Measurements from ENCODE around the gene MPI.
A peak's percentile ranks its signal among the peaks of the same experiment; 100 is the strongest.

MPI gene

GRCh38 chr15:74844319-74845207 is 45.3 kb upstream of the MPI start:
- H3K27me3 ChIP-seq (ENCODE audit: insufficient read depth, insufficient read length), result no peaks in the 10 kb centered on the region
- TF ChIP-seq YY1 (IDR thresholded peaks at IDR 0.05; ENCODE audit: insufficient read depth, insufficient read length) (no peak), ZNF274 (IDR thresholded peaks at IDR 0.05; ENCODE audit: low read depth, low read length) (no peak), SUZ12 (IDR thresholded peaks at IDR 0.05; ENCODE audit: extremely low read depth, insufficient read depth, insufficient read length) (no peak)
- no peak for DNase-seq (ENCODE audit: low read depth, low spot score)
- peaks cover 55% of the 10 kb centered on the region for H3K36me3 ChIP-seq (ENCODE audit: insufficient read depth, insufficient read length, low read length)
- peaks cover 30% of the 10 kb centered on the region for H3K4me1 ChIP-seq (ENCODE audit: insufficient read depth, insufficient read length)
- no peaks in the 10 kb centered on the region for H3K9me3 ChIP-seq (ENCODE audit: insufficient read depth, low read length)
- no peak overlapping the region for H3K4me3 ChIP-seq (ENCODE audit: insufficient read length, low read depth)
- H3K9ac ChIP-seq (ENCODE audit: insufficient read length, low read depth), result peak overlapping the region; percentile 91

- no peak overlapping the region for H3K4me3 ChIP-seq (ENCODE audit: insufficient read length, low read depth)
- H3K36me3 ChIP-seq (ENCODE audit: insufficient read depth, insufficient read length, low read length), result peaks cover 57% of the 10 kb centered on the region
- no peaks in the 10 kb centered on the region for H3K9me3 ChIP-seq (ENCODE audit: insufficient read depth, low read length)
- H3K9ac ChIP-seq (ENCODE audit: insufficient read length, low read depth), result no peak overlapping the region
- no peak for DNase-seq (ENCODE audit: low read depth, low spot score)
- H3K27me3 ChIP-seq (ENCODE audit: insufficient read depth, insufficient read length), result no peaks in the 10 kb centered on the region
- TF ChIP-seq SUZ12 (IDR thresholded peaks at IDR 0.05; ENCODE audit: extremely low read depth, insufficient read depth, insufficient read length), result no peak
- TF ChIP-seq YY1 (IDR thresholded peaks at IDR 0.05; ENCODE audit: insufficient read depth, insufficient read length), result no peak
- TF ChIP-seq ZNF274 (IDR thresholded peaks at IDR 0.05; ENCODE audit: low read depth, low read length), result no peak
- H3K4me1 ChIP-seq (ENCODE audit: insufficient read depth, insufficient read length), result peaks cover 24% of the 10 kb centered on the region
Measured at GRCh38 chr15:74845208-74845568, 44.7 kb upstream of the MPI start.

- Histone ChIP-seq H3K4me3 (ENCODE audit: insufficient read length, low read depth) (no peak overlapping the region), H3K4me1 (ENCODE audit: insufficient read depth, insufficient read length) (peaks cover 20% of the 10 kb centered on the region), H3K27me3 (ENCODE audit: insufficient read depth, insufficient read length) (no peaks in the 10 kb centered on the region), H3K9ac (ENCODE audit: insufficient read length, low read depth) (no peak overlapping the region), H3K9me3 (ENCODE audit: insufficient read depth, low read length) (no peaks in the 10 kb centered on the region), H3K36me3 (ENCODE audit: insufficient read depth, insufficient read length, low read length) (peaks cover 58% of the 10 kb centered on the region)
- DNase-seq (ENCODE audit: low read depth, low spot score), result no peak
- no peak for TF ChIP-seq SUZ12 (IDR thresholded peaks at IDR 0.05; ENCODE audit: extremely low read depth, insufficient read depth, insufficient read length)
- no peak for TF ChIP-seq YY1 (IDR thresholded peaks at IDR 0.05; ENCODE audit: insufficient read depth, insufficient read length)
Measured at GRCh38 chr15:74845581-74845980, 44.3 kb upstream of the MPI start.

- Histone ChIP-seq H3K4me1 (ENCODE audit: insufficient read depth, insufficient read length) (peaks cover 8% of the 10 kb centered on the region), H3K27me3 (ENCODE audit: insufficient read depth, insufficient read length) (no peaks in the 10 kb centered on the region), H3K9ac (ENCODE audit: insufficient read length, low read depth) (no peak overlapping the region), H3K9me3 (ENCODE audit: insufficient read depth, low read length) (no peaks in the 10 kb centered on the region), H3K36me3 (ENCODE audit: insufficient read depth, insufficient read length, low read length) (peaks cover 68% of the 10 kb centered on the region), H3K4me3 (ENCODE audit: insufficient read length, low read depth) (no peak overlapping the region)
- no peak for DNase-seq (ENCODE audit: low read depth, low spot score)
- TF ChIP-seq ZNF274 (IDR thresholded peaks at IDR 0.05; ENCODE audit: low read depth, low read length) (no peak), YY1 (IDR thresholded peaks at IDR 0.05; ENCODE audit: insufficient read depth, insufficient read length) (no peak), SUZ12 (IDR thresholded peaks at IDR 0.05; ENCODE audit: extremely low read depth, insufficient read depth, insufficient read length) (no peak)
Measured at GRCh38 chr15:74847432-74847831, 42.4 kb upstream of the MPI start.

GRCh38 chr15:74850393-74850792 is 39.4 kb upstream of the MPI start:
- H3K9ac ChIP-seq (ENCODE audit: insufficient read length, low read depth), result no peak overlapping the region
- H3K27me3 ChIP-seq (ENCODE audit: insufficient read depth, insufficient read length), result no peaks in the 10 kb centered on the region
- no peak overlapping the region for H3K4me3 ChIP-seq (ENCODE audit: insufficient read length, low read depth)
- H3K4me1 ChIP-seq (ENCODE audit: insufficient read depth, insufficient read length), result peaks cover 9% of the 10 kb centered on the region
- no peaks in the 10 kb centered on the region for H3K9me3 ChIP-seq (ENCODE audit: insufficient read depth, low read length)
- no peak for TF ChIP-seq ZNF274 (IDR thresholded peaks at IDR 0.05; ENCODE audit: low read depth, low read length)
- TF ChIP-seq YY1 (IDR thresholded peaks at IDR 0.05; ENCODE audit: insufficient read depth, insufficient read length), result no peak
- TF ChIP-seq SUZ12 (IDR thresholded peaks at IDR 0.05; ENCODE audit: extremely low read depth, insufficient read depth, insufficient read length), result no peak
- peaks cover 77% of the 10 kb centered on the region for H3K36me3 ChIP-seq (ENCODE audit: insufficient read depth, insufficient read length, low read length)
- DNase-seq (ENCODE audit: low read depth, low spot score), result no peak

GRCh38 chr15:74851960-74852359 is 37.9 kb upstream of the MPI start:
- Histone ChIP-seq H3K4me3 (ENCODE audit: insufficient read length, low read depth) (no peak overlapping the region), H3K4me1 (ENCODE audit: insufficient read depth, insufficient read length) (peaks cover 9% of the 10 kb centered on the region), H3K9me3 (ENCODE audit: insufficient read depth, low read length) (no peaks in the 10 kb centered on the region), H3K9ac (ENCODE audit: insufficient read length, low read depth) (peak overlapping the region; percentile 6), H3K27me3 (ENCODE audit: insufficient read depth, insufficient read length) (no peaks in the 10 kb centered on the region), H3K36me3 (ENCODE audit: insufficient read depth, insufficient read length, low read length) (peaks cover 69% of the 10 kb centered on the region)
- no peak for TF ChIP-seq SUZ12 (IDR thresholded peaks at IDR 0.05; ENCODE audit: extremely low read depth, insufficient read depth, insufficient read length)
- TF ChIP-seq YY1 (IDR thresholded peaks at IDR 0.05; ENCODE audit: insufficient read depth, insufficient read length), result no peak
- no peak for TF ChIP-seq ZNF274 (IDR thresholded peaks at IDR 0.05; ENCODE audit: low read depth, low read length)
- no peak for DNase-seq (ENCODE audit: low read depth, low spot score)

- no peak overlapping the region for H3K4me3 ChIP-seq (ENCODE audit: insufficient read length, low read depth)
- H3K4me1 ChIP-seq (ENCODE audit: insufficient read depth, insufficient read length), result peaks cover 9% of the 10 kb centered on the region
- no peaks in the 10 kb centered on the region for H3K27me3 ChIP-seq (ENCODE audit: insufficient read depth, insufficient read length)
- H3K9me3 ChIP-seq (ENCODE audit: insufficient read depth, low read length), result no peaks in the 10 kb centered on the region
- TF ChIP-seq YY1 (IDR thresholded peaks at IDR 0.05; ENCODE audit: insufficient read depth, insufficient read length) (no peak), SUZ12 (IDR thresholded peaks at IDR 0.05; ENCODE audit: extremely low read depth, insufficient read depth, insufficient read length) (no peak), ZNF274 (IDR thresholded peaks at IDR 0.05; ENCODE audit: low read depth, low read length) (no peak)
- no peak for DNase-seq (ENCODE audit: low read depth, low spot score)
- peaks cover 59% of the 10 kb centered on the region for H3K36me3 ChIP-seq (ENCODE audit: insufficient read depth, insufficient read length, low read length)
- peak overlapping the region; percentile 50 for H3K9ac ChIP-seq (ENCODE audit: insufficient read length, low read depth)
Measured at GRCh38 chr15:74854453-74855022, 35.3 kb upstream of the MPI start.
